ENCODE measurements around the gene ZKSCAN2.

ZKSCAN2 gene

GRCh38 chr16:25223964-25224363 is 33.7 kb downstream of the ZKSCAN2 start:
- DNase-seq (ENCODE audit: low spot score): no peak

GRCh38 chr16:25222959-25223358 is 34.7 kb downstream of the ZKSCAN2 start:
- no peak for DNase-seq (ENCODE audit: low spot score)

- DNase-seq (ENCODE audit: low spot score): no peak
Measured at GRCh38 chr16:25219070-25219737, 38.4 kb downstream of the ZKSCAN2 start.

- DNase-seq (ENCODE audit: low spot score): no peak
Measured at GRCh38 chr16:25217921-25218320, 39.7 kb downstream of the ZKSCAN2 start.

- no peak for DNase-seq (ENCODE audit: low spot score)
Measured at GRCh38 chr16:25217112-25217511, 40.5 kb downstream of the ZKSCAN2 start.

- DNase-seq (ENCODE audit: low spot score): no peak
Measured at GRCh38 chr16:25213709-25214397, 43.8 kb downstream of the ZKSCAN2 start.

GRCh38 chr16:25212636-25213035 is 45.0 kb downstream of the ZKSCAN2 start:
- DNase-seq (ENCODE audit: low spot score): no peak

GRCh38 chr16:25210758-25211157 is 46.9 kb downstream of the ZKSCAN2 start:
- no peak for DNase-seq (ENCODE audit: low spot score)

GRCh38 chr16:25199457-25199856 is 58.2 kb downstream of the ZKSCAN2 start:
- no peak for DNase-seq (ENCODE audit: low spot score)

- no peak for DNase-seq (ENCODE audit: low spot score)
Measured at GRCh38 chr16:25198021-25198420, 59.6 kb downstream of the ZKSCAN2 start.

GRCh38 chr16:25194273-25194878 is 63.3 kb downstream of the ZKSCAN2 start:
- no peak for DNase-seq (ENCODE audit: low spot score)

GRCh38 chr16:25192096-25192495 is 65.5 kb downstream of the ZKSCAN2 start:
- no peak for DNase-seq (ENCODE audit: low spot score)

GRCh38 chr16:25189305-25189704 is 68.3 kb downstream of the ZKSCAN2 start:
- DNase-seq (ENCODE audit: low spot score): no peak

- no peak for DNase-seq (ENCODE audit: low spot score)
Measured at GRCh38 chr16:25187491-25187795, 70.2 kb downstream of the ZKSCAN2 start.
